Ascending aorta (tissue), 2 donors: ENCODE measurements around the gene KCNE4. TPM values are rescaled to one million over a fixed set of nuclear protein-coding genes. Genes with fewer than 3 reads are reported as not detected.

Source experiments
- DNase-seq, 2 donors: peaks; one replicate each; pipeline ENCODE4 v3.0.0-alpha.2; 2019; ENCODE audit warnings: low spot score in 2 of 2
- H3K27ac ChIP-seq, 2 donors: fragments of 200-600 bp; sonication (generic); one replicate each; pipeline ENCODE4 v1.5.1; 2016 to 2017; ENCODE audit warnings: mild to moderate bottlenecking in 1 of 2
- H3K27me3 ChIP-seq: fragments of 200-600 bp; sonication (generic); one replicate; pipeline ENCODE4 v1.5.1; 2017
- H3K36me3 ChIP-seq, 2 donors: fragments of 200-600 bp; sonication (generic); one replicate each; pipeline ENCODE4 v1.5.1; 2016
- H3K4me1 ChIP-seq, 2 donors: fragments of 200-600 bp; sonication (generic); one replicate each; pipeline ENCODE4 v1.5.1; 2016 to 2017; ENCODE audit warnings: mild to moderate bottlenecking in 1 of 2
- H3K4me3 ChIP-seq, 2 donors: fragments of 200-600 bp; sonication (generic); one replicate each; pipeline ENCODE4 v1.5.1; 2016 to 2017; ENCODE audit warnings: mild to moderate bottlenecking in 1 of 2
- H3K9me3 ChIP-seq, 2 donors: fragments of 200-600 bp; sonication (generic); one replicate each; pipeline ENCODE4 v1.5.1; 2016
- intact Hi-C: fragments of 100-400 bp; cut with DNase I; formaldehyde crosslinking; loops from one replicate; pipeline ENCODE4 v1.15.1; 2023
- total RNA-seq: library from RNA; depleted of rRNA; stranded (reverse); fragments of >200 nt; gene quantifications from one replicate; pipeline ENCODE4 v1.1.0, GENCODE V29; 2016
- TF ChIP-seq, protein P1 (sequence below), 3 experiments: fragments of 200-600 bp in 2 of 3; fragments of 450-650 bp in 1 of 3; sonication (generic) in 2 of 3; IDR thresholded peaks; one replicate each; pipeline ENCODE4 v1.5.1; 2016 to 2019; ENCODE audit warnings: antibody characterized with exemption in 3 of 3, mild to moderate bottlenecking in 1 of 3, moderate library complexity in 1 of 3

Gene KCNE4
- total RNA-seq, 1 donor from 2014 or later, result 18.3 TPM

DNA sequence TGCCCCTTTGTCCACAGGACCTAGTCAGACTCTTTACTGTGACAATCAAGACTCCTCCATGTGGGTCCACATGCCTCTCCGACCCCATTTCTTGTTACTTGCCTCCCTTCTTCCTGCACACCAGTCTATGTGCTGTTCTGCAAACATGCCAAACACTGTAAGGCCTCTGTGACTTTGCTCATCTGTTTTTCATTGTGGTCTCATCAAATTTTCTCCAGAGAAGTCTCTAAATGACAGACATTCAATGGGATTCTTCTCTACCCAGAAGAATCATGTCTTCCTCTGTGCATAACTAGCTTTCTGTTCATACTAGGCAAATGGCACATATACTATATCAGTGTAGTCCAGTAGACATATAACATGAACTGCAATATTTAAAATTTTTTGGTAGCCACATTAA, 43.0 kb upstream of the KCNE4 start:
- no peaks in the 10 kb centered on the region for H3K4me1 ChIP-seq
- TF ChIP-seq, protein P1, sequence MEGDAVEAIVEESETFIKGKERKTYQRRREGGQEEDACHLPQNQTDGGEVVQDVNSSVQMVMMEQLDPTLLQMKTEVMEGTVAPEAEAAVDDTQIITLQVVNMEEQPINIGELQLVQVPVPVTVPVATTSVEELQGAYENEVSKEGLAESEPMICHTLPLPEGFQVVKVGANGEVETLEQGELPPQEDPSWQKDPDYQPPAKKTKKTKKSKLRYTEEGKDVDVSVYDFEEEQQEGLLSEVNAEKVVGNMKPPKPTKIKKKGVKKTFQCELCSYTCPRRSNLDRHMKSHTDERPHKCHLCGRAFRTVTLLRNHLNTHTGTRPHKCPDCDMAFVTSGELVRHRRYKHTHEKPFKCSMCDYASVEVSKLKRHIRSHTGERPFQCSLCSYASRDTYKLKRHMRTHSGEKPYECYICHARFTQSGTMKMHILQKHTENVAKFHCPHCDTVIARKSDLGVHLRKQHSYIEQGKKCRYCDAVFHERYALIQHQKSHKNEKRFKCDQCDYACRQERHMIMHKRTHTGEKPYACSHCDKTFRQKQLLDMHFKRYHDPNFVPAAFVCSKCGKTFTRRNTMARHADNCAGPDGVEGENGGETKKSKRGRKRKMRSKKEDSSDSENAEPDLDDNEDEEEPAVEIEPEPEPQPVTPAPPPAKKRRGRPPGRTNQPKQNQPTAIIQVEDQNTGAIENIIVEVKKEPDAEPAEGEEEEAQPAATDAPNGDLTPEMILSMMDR (IDR thresholded peaks at IDR 0.05), result no peak
- H3K36me3 ChIP-seq, result no peaks in the 10 kb centered on the region
- no peaks in the 10 kb centered on the region for H3K27me3 ChIP-seq
- no peaks in the 10 kb centered on the region for H3K9me3 ChIP-seq
- intact Hi-C loops, result no loop called here
- DNase-seq, result no peak
- no peak overlapping the region for H3K27ac ChIP-seq
- no peak overlapping the region for H3K4me3 ChIP-seq

DNA sequence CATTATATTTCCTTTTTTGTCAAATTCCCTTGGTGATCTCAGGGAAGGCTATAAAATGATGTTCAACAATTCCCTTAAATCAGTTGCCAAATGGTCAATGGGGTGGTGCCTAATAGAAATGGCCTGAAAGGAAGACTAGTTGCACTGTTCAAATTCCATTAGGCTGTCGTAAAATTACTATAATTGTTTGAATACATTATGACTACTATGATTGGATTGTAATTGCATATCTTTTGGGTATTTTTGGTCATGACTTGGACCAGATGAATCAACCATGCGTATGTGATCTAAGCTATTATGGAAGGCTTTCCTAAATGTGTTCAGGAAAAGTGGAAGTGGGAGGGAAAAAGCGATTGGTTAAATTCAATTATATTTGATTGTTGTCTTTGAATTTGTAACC, 41.3 kb upstream of the KCNE4 start:
- TF ChIP-seq, protein P1 (IDR thresholded peaks at IDR 0.05), result no peak

GRCh38 chr2:223012291-223012690, 39.7 kb upstream of the KCNE4 start:
- H3K9me3 ChIP-seq, result no peaks in the 10 kb centered on the region
- H3K27me3 ChIP-seq, result no peaks in the 10 kb centered on the region
- intact Hi-C loops, result no loop called here
- H3K4me1 ChIP-seq, result no peaks in the 10 kb centered on the region
- DNase-seq, result no peak
- TF ChIP-seq, protein P1 (IDR thresholded peaks at IDR 0.05), result no peak
- no peaks in the 10 kb centered on the region for H3K36me3 ChIP-seq
- H3K4me3 ChIP-seq, result no peak overlapping the region
- H3K27ac ChIP-seq, result no peak overlapping the region

More for the DNA sequence above, 41.3 kb upstream of the KCNE4 start:
- Histone ChIP-seq H3K4me3 (no peak overlapping the region), H3K27ac (no peak overlapping the region), H3K27me3 (no peaks in the 10 kb centered on the region), H3K4me1 (no peaks in the 10 kb centered on the region), H3K9me3 (no peaks in the 10 kb centered on the region), H3K36me3 (no peaks in the 10 kb centered on the region)
- no peak for DNase-seq
- intact Hi-C loops, result no loop called here

DNA sequence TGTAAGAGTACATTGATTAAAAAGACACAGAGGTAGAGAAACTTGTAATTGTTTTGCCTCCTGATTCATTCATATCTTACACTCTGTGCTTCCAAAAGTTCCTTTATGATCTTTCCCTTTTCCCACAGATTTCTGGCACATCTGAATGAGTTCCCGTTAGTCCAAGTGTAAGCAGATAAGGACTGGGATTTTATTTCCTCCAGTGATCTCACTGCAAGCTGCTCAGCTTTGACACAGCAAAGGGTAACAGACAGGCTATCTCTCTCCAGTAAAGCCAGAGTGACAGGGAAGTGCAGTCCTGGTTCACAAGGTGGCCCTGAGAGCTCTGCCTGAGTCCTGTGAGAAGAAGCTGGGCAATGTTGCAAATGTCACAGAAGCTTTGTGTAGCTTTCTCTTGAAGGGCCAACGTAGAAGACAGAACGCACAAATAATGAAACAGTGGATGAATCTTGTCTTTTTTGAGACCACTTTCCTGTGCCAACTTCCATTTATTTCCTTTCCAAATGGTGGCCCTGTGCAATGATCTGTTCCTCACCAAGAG, 32.5 kb upstream of the KCNE4 start:
- H3K27ac ChIP-seq, result no peak overlapping the region
- no peaks in the 10 kb centered on the region for H3K9me3 ChIP-seq
- DNase-seq, result no peak
- H3K4me3 ChIP-seq, result no peak overlapping the region
- no peaks in the 10 kb centered on the region for H3K36me3 ChIP-seq
- intact Hi-C loops, result no loop called here
- H3K27me3 ChIP-seq, result no peaks in the 10 kb centered on the region
- TF ChIP-seq, protein P1 (IDR thresholded peaks at IDR 0.05), result no peak
- no peaks in the 10 kb centered on the region for H3K4me1 ChIP-seq

DNA sequence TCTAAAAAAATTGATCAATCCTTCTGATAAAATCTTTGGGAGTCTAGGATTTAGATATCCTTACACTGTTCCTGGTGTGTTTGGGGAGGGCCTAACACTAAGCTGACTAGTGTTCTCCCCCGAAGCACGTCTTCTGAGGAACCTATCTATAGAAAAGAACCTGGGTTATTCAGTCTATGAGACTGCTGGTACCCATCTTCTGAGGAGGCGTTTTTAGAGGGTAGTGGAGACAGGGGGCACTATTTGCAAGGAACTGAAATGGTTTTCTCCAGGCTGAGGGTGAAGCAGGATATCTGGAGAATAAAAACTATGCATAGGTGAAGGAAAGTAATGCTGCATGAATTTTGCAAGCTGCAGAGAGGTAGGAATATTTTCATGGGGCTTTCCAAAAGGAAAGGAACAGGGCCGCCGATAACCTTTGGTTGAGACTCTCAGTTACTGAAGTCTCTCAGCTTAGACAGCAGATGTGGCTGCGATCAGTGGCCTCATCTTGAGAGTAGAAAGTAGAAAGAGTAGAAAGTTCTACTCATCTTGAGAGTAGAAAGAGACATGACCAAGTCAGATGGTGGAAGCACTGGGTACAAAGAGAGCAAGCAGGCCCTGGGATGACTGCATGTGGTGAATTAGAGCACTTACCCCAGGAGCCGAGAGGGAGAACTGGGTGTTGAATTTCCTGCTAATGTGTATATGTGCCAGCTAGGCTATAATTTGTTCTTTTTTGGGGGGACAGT, 31.8 kb upstream of the KCNE4 start:
- intact Hi-C loops, result no loop called here
- Histone ChIP-seq H3K36me3 (no peaks in the 10 kb centered on the region), H3K4me3 (no peak overlapping the region), H3K27me3 (no peaks in the 10 kb centered on the region), H3K27ac (no peak overlapping the region), H3K4me1 (no peaks in the 10 kb centered on the region), H3K9me3 (no peaks in the 10 kb centered on the region)
- no peak for DNase-seq
- TF ChIP-seq, protein P1 (IDR thresholded peaks at IDR 0.05), result no peak
